WTC11 (cell line): Measurements from ENCODE around the gene FAM72D.
"Not testable (repeated sequence)": the region's sequence is repeated elsewhere in the genome, so short reads cannot be mapped to it uniquely, and the experiment has no call there.

Experiments
- CTCF ChIP-seq: fragments of 200-600 bp; IDR thresholded peaks from 2 replicates; pipeline ENCODE4 v1.8.0; 2022; ENCODE audit warnings: antibody characterized with exemption
- ELF4 ChIP-seq: sonication (generic); formaldehyde crosslinking; IDR thresholded peaks from 2 replicates; pipeline ENCODE4 v1.8.1; 2022; ENCODE audit warnings: low read depth, mild to moderate bottlenecking, moderate library complexity, missing genetic modification reagents

DNA sequence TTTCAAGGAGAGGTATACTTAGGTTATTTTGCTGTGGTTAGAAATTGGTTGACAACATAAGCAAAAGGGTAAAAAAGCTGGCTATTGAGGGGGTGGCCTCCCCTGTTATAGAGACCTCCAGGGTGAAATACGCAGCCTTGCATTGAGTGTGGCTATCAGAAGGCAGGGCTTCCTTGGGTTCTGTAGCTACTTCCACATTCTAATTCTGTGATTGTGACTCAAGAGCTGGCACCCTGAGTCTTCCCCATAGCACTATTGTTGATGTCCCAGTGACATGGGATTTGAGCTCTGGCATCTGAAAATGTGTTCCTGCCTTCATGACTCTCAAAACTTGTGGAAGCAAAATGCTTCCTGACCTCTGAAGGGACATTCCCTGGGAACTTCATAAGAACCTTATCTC is 38.7 kb downstream of the FAM72D start:
- TF ChIP-seq CTCF, ELF4: not testable (repeated sequence)
